ENCODE data around the gene RPS16.
A peak's percentile ranks its signal among the peaks of the same experiment; 100 is the strongest.

Gene RPS16

GRCh38 chr19:39422020-39422419 lies 13.7 kb downstream of the RPS16 start:
- no peak for DNase-seq (ENCODE audit: low spot score)

- DNase-seq (ENCODE audit: low spot score) = no peak
These were observed 15.0 kb downstream of the RPS16 start for GRCh38 chr19:39420769-39421168.

- DNase-seq (ENCODE audit: low spot score) = no peak
These were observed 16.7 kb downstream of the RPS16 start for GRCh38 chr19:39419003-39419402.

- DNase-seq (ENCODE audit: low spot score) = no peak
These were observed 18.1 kb downstream of the RPS16 start for GRCh38 chr19:39417463-39418181.

GRCh38 chr19:39416152-39417120 lies 19.3 kb downstream of the RPS16 start:
- no peak for DNase-seq (ENCODE audit: low spot score)

- no peak for DNase-seq (ENCODE audit: low spot score)
These were observed 20.4 kb downstream of the RPS16 start for GRCh38 chr19:39415111-39416046.

GRCh38 chr19:39413911-39414608 lies 21.7 kb downstream of the RPS16 start:
- no peak for DNase-seq (ENCODE audit: low spot score)

GRCh38 chr19:39413272-39413910 lies 22.4 kb downstream of the RPS16 start:
- DNase-seq (ENCODE audit: low spot score) = no peak

GRCh38 chr19:39412867-39413271 lies 22.9 kb downstream of the RPS16 start:
- DNase-seq (ENCODE audit: low spot score) = no peak

GRCh38 chr19:39412100-39412866 lies 23.5 kb downstream of the RPS16 start, which contains the start of gene PLEKHG2:
Gene PLEKHG2 (plus strand): TSS chr19:39412669. CDS start chr19:39414087, 1,418 bp downstream.
- peak; percentile 100 for DNase-seq (ENCODE audit: low spot score)

GRCh38 chr19:39411832-39412099 lies 24.0 kb downstream of the RPS16 start:
- DNase-seq (ENCODE audit: low spot score) = peak; percentile 93

GRCh38 chr19:39411081-39411831 lies 24.5 kb downstream of the RPS16 start:
- no peak for DNase-seq (ENCODE audit: low spot score)

GRCh38 chr19:39410831-39411080 lies 25.0 kb downstream of the RPS16 start:
- no peak for DNase-seq (ENCODE audit: low spot score)

- DNase-seq (ENCODE audit: low spot score) = no peak
These were observed 25.5 kb downstream of the RPS16 start for GRCh38 chr19:39410017-39410830.

GRCh38 chr19:39409208-39410016 lies 26.3 kb downstream of the RPS16 start:
- peak; percentile 75 for DNase-seq (ENCODE audit: low spot score)

GRCh38 chr19:39408392-39409207 lies 27.1 kb downstream of the RPS16 start:
- DNase-seq (ENCODE audit: low spot score) = no peak

Measured in cerebellar cortex (tissue), 1 donor.